ENCODE data around the gene CT47C1.

GRCh38 chrX:119073911-119074310 is 1.1 kb downstream of the CT47C1 start:
- TF ChIP-seq CTCF (IDR thresholded peaks at IDR 0.05) (no peak), POLR2A (IDR thresholded peaks at IDR 0.05) (no peak)

Data from tibial nerve (tissue), 3 donors.